SKM-1 treated with dmso at 0.1 percent for 144 hours (cell line): ENCODE results near the gene SHROOM2.

Experiments
- DNase-seq: peaks from one replicate; lab custom pipeline; 2025; ENCODE audit not compliant: unreplicated experiment; lab: John Stamatoyannopoulos, UW

SHROOM2 gene

GRCh38 chrX:9890681-9891091 is 104.5 kb downstream of the SHROOM2 start:
- no peak for DNase-seq

GRCh38 chrX:9895225-9895912 is 109.1 kb downstream of the SHROOM2 start:
- DNase-seq, result no peak

GRCh38 chrX:9897761-9898161 is 111.5 kb downstream of the SHROOM2 start:
- DNase-seq, result no peak

- DNase-seq, result no peak
Measured at GRCh38 chrX:9899640-9900111, 113.4 kb downstream of the SHROOM2 start.

- DNase-seq, result no peak
Measured at GRCh38 chrX:9902656-9903055, 116.4 kb downstream of the SHROOM2 start.

GRCh38 chrX:9903146-9903545 is 116.9 kb downstream of the SHROOM2 start:
- no peak for DNase-seq

GRCh38 chrX:9905288-9905687 is 119.1 kb downstream of the SHROOM2 start:
- DNase-seq, result no peak

GRCh38 chrX:9905721-9906120 is 119.5 kb downstream of the SHROOM2 start:
- no peak for DNase-seq

GRCh38 chrX:9906919-9907318 is 120.7 kb downstream of the SHROOM2 start:
- no peak for DNase-seq

- DNase-seq, result no peak
Measured at GRCh38 chrX:9907645-9908387, 121.6 kb downstream of the SHROOM2 start.

GRCh38 chrX:9909254-9909653 is 123.0 kb downstream of the SHROOM2 start:
- DNase-seq, result no peak

GRCh38 chrX:9911487-9911886 is 125.3 kb downstream of the SHROOM2 start:
- peak; percentile 24 for DNase-seq

- no peak for DNase-seq
Measured at GRCh38 chrX:9912351-9913145, 126.3 kb downstream of the SHROOM2 start.

- no peak for DNase-seq
Measured at GRCh38 chrX:9913146-9913433, 126.9 kb downstream of the SHROOM2 start.

GRCh38 chrX:9917861-9918260 is 131.6 kb downstream of the SHROOM2 start:
- DNase-seq, result no peak

GRCh38 chrX:9919632-9920172 is 133.5 kb downstream of the SHROOM2 start:
- DNase-seq, result no peak

- no peak for DNase-seq
Measured at GRCh38 chrX:9921407-9921806, 135.2 kb downstream of the SHROOM2 start.

- DNase-seq, result no peak
Measured at GRCh38 chrX:9923357-9923756, 137.1 kb downstream of the SHROOM2 start.

- no peak for DNase-seq
Measured at GRCh38 chrX:9926002-9926401, 139.8 kb downstream of the SHROOM2 start.

- no peak for DNase-seq
Measured at GRCh38 chrX:9927698-9928482, 141.7 kb downstream of the SHROOM2 start.

GRCh38 chrX:9935436-9935835 is 149.2 kb downstream of the SHROOM2 start:
- DNase-seq, result no peak
